ENCODE measurements around the gene ANK3.
"Not testable (repeated sequence)": the region's sequence is repeated elsewhere in the genome, so short reads cannot be mapped to it uniquely, and the experiment has no call there.

Gene ANK3

DNA sequence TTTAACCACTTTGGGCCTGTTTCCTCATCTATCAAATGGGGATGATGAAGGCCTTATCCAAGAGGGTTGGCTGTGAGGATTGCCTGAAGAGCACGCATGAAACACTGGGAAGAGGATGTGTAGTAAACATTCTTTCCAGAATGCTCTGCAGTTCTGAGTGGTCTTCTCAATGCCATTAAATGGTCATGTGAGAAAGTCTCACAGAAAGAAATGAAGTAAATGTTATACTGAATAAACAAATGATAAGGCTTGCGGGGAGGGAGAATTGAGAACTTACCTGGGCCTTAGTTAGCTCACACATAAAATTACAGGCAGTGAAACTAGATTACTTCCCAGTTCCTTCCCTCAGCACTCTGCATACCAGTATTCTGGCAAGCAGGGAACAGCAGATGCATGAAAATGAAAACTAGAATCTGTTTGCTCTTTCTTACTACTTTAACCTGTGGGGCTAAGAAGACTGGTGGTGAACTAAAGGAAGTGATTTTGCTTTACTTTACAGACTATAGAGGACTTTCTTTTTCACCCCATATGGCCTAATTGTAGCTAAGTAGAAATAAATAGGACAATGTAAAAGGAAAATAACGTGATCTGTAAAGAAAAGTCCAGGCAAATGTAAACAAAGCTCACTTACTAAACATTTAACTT lies 348.1 kb downstream of the ANK3 start:
- DNase-seq = no peak
- Histone ChIP-seq H3K36me3 (ENCODE audit: control insufficient read depth in 1 of 2, insufficient read depth in 2 of 2, low read length in 2 of 2) (peaks cover 2 to 4% of the 10 kb centered on the region in 2 experiments), H3K4me3 (ENCODE audit: low read depth, low read length) (no peak overlapping the region), H3K9me3 (ENCODE audit: insufficient read depth, low read depth, low read length) (no peaks in the 10 kb centered on the region), H2BK12ac (ENCODE audit: low read length) (no peak overlapping the region), H3K18ac (ENCODE audit: low read length) (no peak overlapping the region), H3K9ac (ENCODE audit: low read length) (no peak overlapping the region), H3K14ac (ENCODE audit: low read length) (no peak overlapping the region), H3K4me1 (ENCODE audit: control insufficient read depth in 1 of 2, insufficient read depth in 2 of 2, low read length in 2 of 2) (no peaks in the 10 kb centered on the region), H3K79me2 (ENCODE audit: control insufficient read depth, insufficient read depth, low read length, poor library complexity) (no peaks in the 10 kb centered on the region), H4K8ac (ENCODE audit: low read depth, low read length) (no peak overlapping the region), H2AFZ (ENCODE audit: insufficient read depth, low read length, poor library complexity) (no peak overlapping the region), H3K79me1 (ENCODE audit: low read length) (no peaks in the 10 kb centered on the region), H3K4me2 (ENCODE audit: low read length) (no peak overlapping the region), H4K12ac (ENCODE audit: low read depth, low read length) (no peak overlapping the region), H3K27ac (ENCODE audit: low read depth, low read length) (no peak overlapping the region), H2BK120ac (ENCODE audit: insufficient read depth, low read length, poor library complexity) (no peak overlapping the region), H3K4ac (ENCODE audit: low read depth, low read length) (no peak overlapping the region), H3K27me3 (ENCODE audit: insufficient read depth, low read length) (no peaks in the 10 kb centered on the region), H3K23ac (ENCODE audit: low read length) (no peak overlapping the region), H2AK5ac (ENCODE audit: low read length) (no peak overlapping the region), H2BK5ac (ENCODE audit: low read depth, low read length, poor library complexity) (no peak overlapping the region), H4K91ac (ENCODE audit: low read depth, low read length) (no peak overlapping the region)
- WGBS (ENCODE audit: extremely low coverage, insufficient coverage, insufficient read length) = no CpG with 5 or more reads among the region's 3 CpGs

GRCh38 chr10:60040014-60040662 lies 349.5 kb downstream of the ANK3 start:
- WGBS (ENCODE audit: extremely low coverage, insufficient coverage, insufficient read length) = no CpG with 5 or more reads among the region's 3 CpGs
- no peak overlapping the region for H2BK5ac ChIP-seq (ENCODE audit: low read depth, low read length, poor library complexity)

DNA sequence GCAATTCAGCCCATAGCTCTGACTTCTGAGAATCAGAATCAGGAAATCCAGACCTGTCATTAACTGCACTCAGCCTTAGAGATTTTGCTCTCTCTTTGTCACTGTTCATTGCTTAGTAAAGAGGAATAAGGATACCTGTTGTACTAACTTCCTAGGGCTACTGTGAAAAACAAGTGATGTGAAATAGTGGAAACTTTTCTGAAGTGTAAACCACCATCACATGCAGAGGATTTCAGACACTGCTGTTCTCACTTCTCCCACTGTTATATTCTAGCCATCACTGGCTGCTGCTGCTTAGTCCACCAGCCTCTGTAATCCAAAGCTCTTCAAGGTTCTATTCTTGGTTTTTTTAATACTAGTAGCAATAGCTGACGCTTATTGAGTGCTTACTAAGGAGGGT lies 353.7 kb downstream of the ANK3 start:
- no peak overlapping the region for H4K91ac ChIP-seq (ENCODE audit: low read depth, low read length)
- H3K14ac ChIP-seq (ENCODE audit: low read length) = no peak overlapping the region
- H3K4me2 ChIP-seq (ENCODE audit: low read length) = no peak overlapping the region
- no peak overlapping the region for H2BK120ac ChIP-seq (ENCODE audit: insufficient read depth, low read length, poor library complexity)
- no peaks in the 10 kb centered on the region for H3K9me3 ChIP-seq (ENCODE audit: insufficient read depth, low read depth, low read length)
- no peak overlapping the region for H3K27ac ChIP-seq (ENCODE audit: low read depth, low read length)
- H3K79me2 ChIP-seq (ENCODE audit: control insufficient read depth, insufficient read depth, low read length, poor library complexity) = no peaks in the 10 kb centered on the region
- H2BK5ac ChIP-seq (ENCODE audit: low read depth, low read length, poor library complexity) = no peak overlapping the region
- H3K4me3 ChIP-seq (ENCODE audit: low read depth, low read length) = no peak overlapping the region
- H3K9ac ChIP-seq (ENCODE audit: low read length) = no peak overlapping the region
- H3K4me1 ChIP-seq (ENCODE audit: control insufficient read depth in 1 of 2, insufficient read depth in 2 of 2, low read length in 2 of 2) = no peaks in the 10 kb centered on the region
- no peak overlapping the region for H2AK5ac ChIP-seq (ENCODE audit: low read length)
- WGBS (ENCODE audit: extremely low coverage, insufficient coverage, insufficient read length) = no CpG with 5 or more reads among the region's 1 CpG
- H2BK12ac ChIP-seq (ENCODE audit: low read length) = no peak overlapping the region
- no peak overlapping the region for H3K23ac ChIP-seq (ENCODE audit: low read length)
- H3K27me3 ChIP-seq (ENCODE audit: insufficient read depth, low read length) = no peaks in the 10 kb centered on the region
- H4K12ac ChIP-seq (ENCODE audit: low read depth, low read length) = no peak overlapping the region
- H3K79me1 ChIP-seq (ENCODE audit: low read length) = no peaks in the 10 kb centered on the region
- no peak overlapping the region for H2AFZ ChIP-seq (ENCODE audit: insufficient read depth, low read length, poor library complexity)
- no peak overlapping the region for H3K4ac ChIP-seq (ENCODE audit: low read depth, low read length)
- H3K18ac ChIP-seq (ENCODE audit: low read length) = no peak overlapping the region
- H4K8ac ChIP-seq (ENCODE audit: low read depth, low read length) = no peak overlapping the region
- H3K36me3 ChIP-seq (ENCODE audit: control insufficient read depth in 1 of 2, insufficient read depth in 2 of 2, low read length in 2 of 2) = peaks cover 2 to 4% of the 10 kb centered on the region in 2 experiments
- no peak for DNase-seq

More at GRCh38 chr10:60040014-60040662, 349.5 kb downstream of the ANK3 start:
- Histone ChIP-seq H2AK5ac (ENCODE audit: low read length) (no peak overlapping the region), H3K79me2 (ENCODE audit: control insufficient read depth, insufficient read depth, low read length, poor library complexity) (no peaks in the 10 kb centered on the region), H2AFZ (ENCODE audit: insufficient read depth, low read length, poor library complexity) (no peak overlapping the region), H3K4me3 (ENCODE audit: low read depth, low read length) (no peak overlapping the region), H3K9ac (ENCODE audit: low read length) (no peak overlapping the region), H3K23ac (ENCODE audit: low read length) (no peak overlapping the region), H4K8ac (ENCODE audit: low read depth, low read length) (no peak overlapping the region), H3K4me1 (ENCODE audit: control insufficient read depth in 1 of 2, insufficient read depth in 2 of 2, low read length in 2 of 2) (no peaks in the 10 kb centered on the region), H3K27me3 (ENCODE audit: insufficient read depth, low read length) (no peaks in the 10 kb centered on the region), H4K12ac (ENCODE audit: low read depth, low read length) (no peak overlapping the region), H4K91ac (ENCODE audit: low read depth, low read length) (no peak overlapping the region), H2BK12ac (ENCODE audit: low read length) (no peak overlapping the region), H3K18ac (ENCODE audit: low read length) (no peak overlapping the region), H2BK120ac (ENCODE audit: insufficient read depth, low read length, poor library complexity) (no peak overlapping the region), H3K79me1 (ENCODE audit: low read length) (no peaks in the 10 kb centered on the region), H3K36me3 (ENCODE audit: control insufficient read depth in 1 of 2, insufficient read depth in 2 of 2, low read length in 2 of 2) (peaks cover 2 to 4% of the 10 kb centered on the region in 2 experiments), H3K4me2 (ENCODE audit: low read length) (no peak overlapping the region), H3K9me3 (ENCODE audit: insufficient read depth, low read depth, low read length) (no peaks in the 10 kb centered on the region), H3K4ac (ENCODE audit: low read depth, low read length) (no peak overlapping the region), H3K14ac (ENCODE audit: low read length) (no peak overlapping the region), H3K27ac (ENCODE audit: low read depth, low read length) (no peak overlapping the region)
- DNase-seq = no peak

DNA sequence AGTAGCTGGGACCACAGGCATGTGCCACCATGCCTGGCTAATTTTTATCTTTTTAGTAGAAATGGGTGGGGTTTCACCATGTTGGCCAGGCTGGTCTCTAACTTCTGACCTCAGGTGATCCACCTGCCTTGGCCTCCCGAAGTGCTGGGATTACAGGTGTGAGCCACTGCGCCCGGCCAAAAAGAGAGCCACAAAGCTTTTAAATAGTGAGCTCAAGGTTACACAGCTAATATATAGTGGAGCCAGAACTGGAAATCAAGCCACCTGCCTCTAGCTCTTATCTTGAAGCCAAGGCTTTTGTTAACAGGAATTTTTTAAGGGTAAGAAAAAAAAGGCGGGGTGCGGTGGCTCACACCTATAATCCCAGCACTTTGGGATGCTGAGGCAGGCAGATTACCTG lies 354.3 kb downstream of the ANK3 start:
- not testable (repeated sequence) for H3K79me1 ChIP-seq (ENCODE audit: low read length); H2BK120ac ChIP-seq (ENCODE audit: insufficient read depth, low read length, poor library complexity); DNase-seq; H2AK5ac ChIP-seq (ENCODE audit: low read length); H2BK5ac ChIP-seq (ENCODE audit: low read depth, low read length, poor library complexity); H3K27ac ChIP-seq (ENCODE audit: low read depth, low read length); H3K4me1 ChIP-seq (ENCODE audit: control insufficient read depth in 1 of 2, insufficient read depth in 2 of 2, low read length in 2 of 2); H3K23ac ChIP-seq (ENCODE audit: low read length); H3K18ac ChIP-seq (ENCODE audit: low read length); H4K12ac ChIP-seq (ENCODE audit: low read depth, low read length); H2BK12ac ChIP-seq (ENCODE audit: low read length); H3K14ac ChIP-seq (ENCODE audit: low read length); H3K36me3 ChIP-seq (ENCODE audit: control insufficient read depth in 1 of 2, insufficient read depth in 2 of 2, low read length in 2 of 2); H3K9me3 ChIP-seq (ENCODE audit: insufficient read depth, low read depth, low read length); H2AFZ ChIP-seq (ENCODE audit: insufficient read depth, low read length, poor library complexity); H3K9ac ChIP-seq (ENCODE audit: low read length); H3K79me2 ChIP-seq (ENCODE audit: control insufficient read depth, insufficient read depth, low read length, poor library complexity); H3K27me3 ChIP-seq (ENCODE audit: insufficient read depth, low read length); H4K91ac ChIP-seq (ENCODE audit: low read depth, low read length); H3K4ac ChIP-seq (ENCODE audit: low read depth, low read length); H4K8ac ChIP-seq (ENCODE audit: low read depth, low read length); H3K4me3 ChIP-seq (ENCODE audit: low read depth, low read length); H3K4me2 ChIP-seq (ENCODE audit: low read length)
- no CpG with 5 or more reads among the region's 5 CpGs for WGBS (ENCODE audit: extremely low coverage, insufficient coverage, insufficient read length)

All from trophoblast cell (in vitro differentiated cells and primary cell).